ENCODE data around the gene RERE.

RERE gene

GRCh38 chr1:8537991-8538390, 279.4 kb downstream of the RERE start:
- DNase-seq = no peak

- no peak for DNase-seq
Measured at GRCh38 chr1:8536515-8536914, 280.9 kb downstream of the RERE start.

DNA sequence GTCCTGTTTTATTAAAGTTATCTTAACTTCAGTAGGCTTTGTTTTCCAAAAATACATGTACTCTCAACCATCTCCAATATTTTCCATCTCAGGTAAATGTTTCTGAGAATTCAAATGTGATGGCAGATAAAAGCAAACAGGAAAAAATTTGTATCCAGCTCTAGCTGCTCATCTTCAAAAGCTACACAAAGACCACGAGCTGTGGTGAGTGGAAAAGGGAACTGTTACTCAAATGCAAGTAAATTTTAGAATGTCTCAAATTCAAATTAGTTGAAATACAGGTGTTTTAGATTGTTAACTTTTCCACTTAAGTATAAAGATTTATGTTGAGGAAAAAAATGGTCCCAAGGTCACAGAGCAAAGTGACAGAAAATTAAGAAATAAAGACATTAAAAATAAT, 283.5 kb downstream of the RERE start:
- DNase-seq = no peak

- DNase-seq = no peak
Measured at GRCh38 chr1:8533124-8533523, 284.3 kb downstream of the RERE start.

GRCh38 chr1:8529901-8530300, 287.5 kb downstream of the RERE start:
- DNase-seq = no peak

GRCh38 chr1:8527941-8528340, 289.5 kb downstream of the RERE start:
- no peak for DNase-seq

DNA sequence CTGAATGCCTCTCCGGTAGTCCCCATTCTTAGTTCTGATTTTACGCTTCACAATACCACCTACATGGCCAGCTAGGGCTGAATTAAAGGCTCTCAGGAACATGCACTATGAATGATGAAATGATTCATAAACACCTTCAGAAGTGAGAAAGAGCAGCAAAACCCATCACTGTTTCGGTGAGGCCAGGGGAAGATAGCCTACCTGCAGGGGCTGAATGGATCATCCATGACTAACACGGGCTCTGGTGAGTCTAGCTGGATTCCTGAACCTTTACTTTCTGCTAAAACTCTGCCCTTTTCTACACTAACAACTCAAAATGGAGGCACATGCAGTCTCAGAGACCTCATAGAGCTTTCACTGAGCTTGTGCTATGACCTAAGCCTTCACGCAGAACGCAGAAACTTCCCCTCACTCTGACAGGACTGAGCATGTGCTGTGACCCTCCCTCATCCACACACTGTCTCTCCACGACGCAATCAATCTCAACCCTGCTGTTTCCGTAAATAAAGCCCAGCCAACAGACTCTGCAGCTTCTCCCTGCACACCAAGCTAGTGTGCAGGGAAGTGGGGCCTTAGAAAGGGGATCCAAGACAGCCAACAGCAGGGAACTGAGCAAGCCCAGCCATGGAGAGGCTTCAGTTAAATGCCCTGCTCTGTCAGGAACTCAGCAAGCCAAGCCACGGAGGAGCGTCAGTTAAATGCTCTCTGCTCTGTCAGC, 291.7 kb downstream of the RERE start:
- DNase-seq = peak; percentile 92

- DNase-seq = no peak
Measured at GRCh38 chr1:8525216-8525557, 292.3 kb downstream of the RERE start.

- DNase-seq = no peak
Measured at GRCh38 chr1:8524627-8525157, 292.7 kb downstream of the RERE start.

GRCh38 chr1:8523666-8524206, 293.7 kb downstream of the RERE start:
- DNase-seq = no peak

DNA sequence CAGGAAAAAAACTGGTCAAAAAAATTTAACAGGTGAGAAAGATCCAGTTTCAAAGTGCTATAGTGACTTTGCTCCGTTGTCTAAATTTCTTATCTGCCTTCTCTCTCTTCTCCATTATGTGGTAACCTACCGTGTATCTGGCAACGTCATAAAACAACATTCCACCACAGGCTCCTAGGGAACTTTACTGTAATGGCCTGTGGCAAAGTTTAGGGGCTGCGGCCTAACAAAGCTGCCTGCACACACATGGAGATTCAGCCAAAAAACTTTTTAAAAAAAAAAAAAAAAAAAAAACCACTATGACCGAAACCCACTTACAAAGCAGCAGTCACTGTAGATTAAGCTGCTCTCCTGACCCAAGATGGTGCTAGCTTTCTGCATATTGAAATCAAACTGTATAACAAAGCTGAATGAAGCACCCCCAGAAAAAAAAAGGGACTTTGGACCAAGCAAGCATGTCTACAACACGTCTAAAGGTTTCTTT, 296.9 kb downstream of the RERE start:
- DNase-seq = no peak

DNA sequence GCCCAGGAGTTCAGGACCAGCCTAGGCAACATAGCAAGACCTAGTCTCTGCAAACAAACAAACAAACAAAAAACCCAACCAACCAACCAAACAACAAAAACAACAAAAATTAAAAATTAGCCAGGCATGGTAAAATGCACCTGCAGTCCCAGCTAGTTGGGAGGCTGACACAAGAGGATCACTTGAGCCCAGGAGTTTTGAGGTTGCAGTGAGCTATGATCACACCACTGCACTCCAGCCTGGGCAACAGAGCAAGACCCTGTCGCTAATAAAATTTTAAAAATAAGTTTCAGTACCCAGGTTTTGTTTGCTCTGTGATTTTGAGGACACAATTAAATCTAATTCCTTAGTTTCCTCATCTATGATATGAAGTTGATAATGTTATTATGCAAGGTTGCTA, 298.3 kb downstream of the RERE start:
- no peak for DNase-seq

DNA sequence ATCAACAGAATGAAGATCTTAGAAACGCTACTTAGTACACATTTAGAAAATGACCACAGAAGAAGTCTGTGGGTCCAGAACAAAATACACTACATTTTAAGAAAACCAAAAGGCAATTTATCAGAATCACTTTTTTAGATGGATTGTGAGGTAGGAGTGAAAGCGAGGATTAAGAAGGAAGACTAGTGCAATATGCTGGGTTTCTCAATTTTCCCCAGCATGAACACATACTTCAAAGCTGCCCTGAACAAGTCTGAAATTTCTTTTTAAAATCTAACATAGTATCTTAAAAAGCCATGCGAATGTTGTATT, 299.0 kb downstream of the RERE start:
- DNase-seq = no peak

DNA sequence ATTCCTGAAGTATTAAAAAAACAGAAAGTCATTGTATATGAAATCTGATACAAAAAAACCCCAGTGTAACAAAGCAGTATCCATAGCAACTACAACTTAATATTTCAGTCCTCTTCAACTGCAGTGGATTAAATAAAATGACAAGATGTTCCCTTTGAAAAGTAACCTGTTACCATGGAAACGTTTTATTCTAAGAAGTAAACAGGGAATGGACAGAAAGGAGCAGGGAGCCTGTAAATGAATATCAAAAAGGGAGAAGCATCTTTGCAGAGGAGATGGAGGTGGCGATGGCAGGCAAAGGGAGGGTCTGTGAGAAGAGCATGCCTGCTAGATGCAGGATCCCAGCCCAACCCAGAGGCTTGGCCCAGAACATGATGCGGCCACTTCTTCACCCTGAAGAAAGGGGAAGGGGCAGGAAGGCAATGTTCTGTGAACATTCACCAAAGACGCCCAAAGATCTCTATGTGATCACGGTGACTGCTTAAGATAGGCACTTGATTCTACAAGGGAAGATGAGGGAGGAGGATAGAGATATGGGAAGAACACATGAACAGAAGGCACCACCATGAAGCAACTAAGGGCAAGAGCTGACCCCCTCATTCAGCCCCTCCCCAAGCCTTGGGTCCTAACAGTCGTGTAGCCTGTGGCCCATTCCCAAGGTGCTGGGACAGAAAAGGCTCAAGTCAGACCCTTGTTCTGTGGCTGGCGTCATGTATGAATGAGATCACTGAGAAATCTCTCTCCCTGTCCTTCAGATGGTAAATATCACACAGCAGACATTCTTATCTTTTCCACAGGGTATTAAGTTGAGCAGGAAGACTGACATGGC, 299.6 kb downstream of the RERE start:
- no peak for DNase-seq

DNA sequence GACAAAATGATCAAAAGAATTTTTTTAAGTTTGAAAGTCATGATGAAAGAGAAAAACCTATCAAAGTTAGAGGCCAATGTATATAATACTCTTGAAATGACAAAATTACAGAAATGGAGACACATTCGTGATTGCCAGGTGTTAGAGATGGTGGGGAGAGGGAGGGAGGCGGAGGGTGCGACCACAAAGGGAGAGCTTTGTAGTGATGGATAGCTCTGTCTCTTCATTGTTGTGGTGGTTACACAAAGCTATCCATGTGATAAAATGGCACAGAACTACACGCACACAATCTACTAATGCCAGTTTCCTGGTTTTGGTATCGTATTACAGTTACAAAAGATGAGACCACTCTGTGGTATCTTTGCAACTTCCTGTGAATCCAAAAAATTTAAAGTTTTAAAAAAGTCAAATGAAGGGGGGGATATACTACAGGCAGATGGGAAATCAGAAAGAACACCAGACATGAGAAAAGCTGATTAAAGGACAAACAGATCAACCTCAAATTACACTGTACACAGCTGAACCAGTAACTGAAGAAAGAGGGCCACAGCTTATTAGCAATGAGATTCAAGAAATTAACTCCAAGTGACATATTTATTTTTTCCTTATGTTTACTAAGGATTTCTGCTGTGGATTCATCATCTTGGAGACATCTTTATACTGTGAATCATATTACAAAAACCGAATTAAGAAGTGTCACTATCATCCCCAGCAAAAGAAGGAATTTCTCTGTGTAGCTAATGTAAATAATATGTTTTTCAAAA, 300.5 kb downstream of the RERE start:
- DNase-seq = no peak

- DNase-seq = no peak
Measured at GRCh38 chr1:8516278-8516777, 301.1 kb downstream of the RERE start.

- no peak for DNase-seq
Measured at GRCh38 chr1:8512504-8512903, 304.9 kb downstream of the RERE start.

DNA sequence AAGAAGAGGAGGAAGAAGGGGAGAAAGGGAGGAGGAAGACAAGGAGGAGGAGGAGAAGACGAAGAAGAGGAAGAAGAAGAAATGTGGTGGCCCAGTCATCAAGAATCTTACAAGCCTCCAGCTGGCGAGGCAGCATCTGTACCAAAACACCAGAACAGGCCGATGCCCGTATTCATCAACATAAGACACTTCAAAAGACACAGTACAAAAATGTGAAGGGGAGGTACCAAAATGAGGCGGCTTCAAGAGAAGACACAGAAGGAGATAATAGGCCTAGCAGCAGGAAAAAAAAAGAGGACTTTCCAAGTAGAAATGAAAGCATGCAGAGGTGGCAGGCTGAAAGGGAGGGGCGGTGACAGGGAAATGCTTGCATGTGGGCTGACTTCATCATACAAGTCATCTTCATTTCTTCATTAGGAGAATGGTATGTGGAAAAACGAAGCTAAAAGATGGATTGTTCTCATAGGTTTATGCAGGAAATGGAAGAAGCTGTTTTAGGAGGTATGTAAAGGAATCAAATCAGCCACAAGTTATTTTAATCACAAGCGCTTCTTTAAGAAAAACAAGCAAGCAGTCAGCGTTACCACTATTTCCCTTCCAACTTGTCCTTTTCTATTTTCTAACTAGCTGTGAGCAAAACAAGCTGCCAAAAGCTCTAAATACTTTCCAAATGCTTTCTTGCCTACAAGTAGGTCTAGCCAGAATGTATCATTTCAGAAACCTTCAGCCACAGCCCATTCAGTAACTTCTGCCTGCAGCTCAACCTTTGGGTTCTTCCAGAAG, 307.2 kb downstream of the RERE start:
- no peak for DNase-seq

GRCh38 chr1:8509579-8509978, 307.9 kb downstream of the RERE start:
- DNase-seq = no peak

DNA sequence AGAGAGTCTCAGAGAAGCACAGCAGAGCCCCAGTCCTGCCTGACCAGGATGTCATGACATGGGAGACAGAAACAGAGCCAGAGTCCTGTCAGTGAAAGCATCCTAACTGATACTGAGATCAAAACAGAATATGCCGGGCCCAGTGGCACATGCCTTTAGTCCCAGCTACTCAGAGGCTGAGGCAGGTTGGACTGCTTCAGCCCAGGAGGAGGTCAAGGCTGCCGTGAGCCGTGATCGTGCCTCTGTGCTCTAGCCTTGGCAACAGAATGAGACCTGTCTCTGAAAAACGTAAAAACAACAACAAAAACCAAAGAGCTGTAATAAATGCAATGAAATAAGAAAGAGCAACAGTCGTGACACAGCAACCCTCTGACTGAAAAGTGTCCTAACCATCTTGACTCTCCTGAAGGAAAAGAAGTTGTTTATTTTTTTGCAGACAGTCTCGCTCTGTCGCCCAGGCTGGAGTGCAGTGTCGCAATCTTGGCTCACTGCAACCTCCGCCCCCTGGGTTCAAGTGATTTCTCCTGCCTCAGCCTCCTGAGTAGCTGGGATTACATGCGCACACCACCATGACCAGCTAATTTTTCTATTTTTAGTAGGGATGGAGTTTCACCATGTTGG, 310.3 kb downstream of the RERE start:
- DNase-seq = no peak

DNA sequence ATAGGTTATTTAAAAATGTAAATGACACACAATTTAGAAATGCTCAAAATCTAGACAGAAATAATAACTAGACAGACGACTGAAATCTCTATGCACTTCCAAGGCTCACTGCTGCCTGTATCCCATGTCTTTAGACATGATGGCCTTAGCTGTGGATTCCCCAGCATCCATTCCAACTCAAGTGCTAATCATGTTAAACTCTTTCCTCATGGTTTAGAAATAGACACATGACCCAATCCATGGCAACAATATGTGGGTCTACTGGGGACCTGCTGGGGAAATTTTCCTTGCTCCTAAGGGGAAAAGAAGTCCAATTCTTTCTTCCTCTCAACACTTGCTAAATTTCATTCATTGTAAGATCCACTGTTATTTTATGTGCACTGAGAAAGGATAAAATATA, 311.0 kb downstream of the RERE start:
- DNase-seq = no peak

GRCh38 chr1:8503842-8504241, 313.6 kb downstream of the RERE start:
- no peak for DNase-seq

Measured in NCI-H1105 treated with DMSO at 0.1 percent for 48 hours (cell line).